ENCODE measurements around the gene DOC2A. TPM values are rescaled to one million over a fixed set of nuclear protein-coding genes. Genes with fewer than 3 reads are reported as not detected.

Gene DOC2A
- total RNA-seq, 1 donor from 2014 or later: 2.2 TPM

GRCh38 chr16:29972992-29973383, 37.8 kb downstream of the DOC2A start:
- Histone ChIP-seq H3K27ac (peak overlapping the region; percentile 80), H3K27me3 (no peaks in the 10 kb centered on the region), H3K36me3 (peaks cover 0 to 23% of the 10 kb centered on the region in 2 donors), H3K4me3 (peak overlapping the region; percentile 58 to 80), H3K4me1 (peaks cover 38% of the 10 kb centered on the region), H3K9me3 (no peaks in the 10 kb centered on the region)
- TF ChIP-seq CTCF (IDR thresholded peaks at IDR 0.05): no peak
- TF ChIP-seq POLR2A (IDR thresholded peaks at IDR 0.05): no peak
- TF ChIP-seq POLR2AphosphoS5 (IDR thresholded peaks at IDR 0.05; ENCODE audit: insufficient read depth in 1 of 2, low read depth in 1 of 2): no peak
- intact Hi-C loops (cut with DNase I): no loop called here
- no peak for DNase-seq (ENCODE audit: extremely low spot score in 2 of 2)

GRCh38 chr16:29972500-29972899, 38.3 kb downstream of the DOC2A start:
- no peak overlapping the region for H3K4me3 ChIP-seq
- intact Hi-C loops (cut with DNase I): no loop called here
- no peaks in the 10 kb centered on the region for H3K9me3 ChIP-seq
- peaks cover 33% of the 10 kb centered on the region for H3K4me1 ChIP-seq
- TF ChIP-seq POLR2A (IDR thresholded peaks at IDR 0.05) (no peak), POLR2AphosphoS5 (IDR thresholded peaks at IDR 0.05; ENCODE audit: insufficient read depth in 1 of 2, low read depth in 1 of 2) (no peak), CTCF (IDR thresholded peaks at IDR 0.05) (no peak)
- no peak for DNase-seq (ENCODE audit: extremely low spot score in 2 of 2)
- H3K27me3 ChIP-seq: no peaks in the 10 kb centered on the region
- no peak overlapping the region for H3K27ac ChIP-seq
- H3K36me3 ChIP-seq: peaks cover 0 to 20% of the 10 kb centered on the region in 2 donors

DNA sequence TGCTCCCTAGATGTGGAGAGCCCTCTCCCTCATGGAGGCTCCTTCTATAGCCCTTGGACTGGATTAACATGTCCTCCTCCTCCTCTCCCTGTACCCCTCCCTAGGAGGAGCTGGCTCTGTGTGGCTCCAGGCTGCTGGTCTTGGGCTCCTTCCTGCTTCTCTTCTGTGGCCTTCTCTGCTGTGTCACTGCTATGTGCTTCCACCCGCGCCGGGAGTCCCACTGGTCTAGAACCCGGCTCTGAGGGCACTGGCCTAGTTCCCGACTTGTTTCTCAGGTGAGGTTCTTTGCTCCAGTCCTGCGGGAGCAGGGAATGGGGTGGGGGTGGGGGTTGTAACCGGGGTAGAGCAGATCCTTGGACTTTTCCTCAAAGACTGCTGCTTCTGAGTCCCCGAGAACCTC, 39.5 kb downstream of the DOC2A start:
- Histone ChIP-seq H3K4me1 (peaks cover 21% of the 10 kb centered on the region), H3K27ac (no peak overlapping the region), H3K9me3 (no peaks in the 10 kb centered on the region), H3K4me3 (no peak overlapping the region), H3K36me3 (peaks cover 0 to 20% of the 10 kb centered on the region in 2 donors), H3K27me3 (no peaks in the 10 kb centered on the region)
- TF ChIP-seq POLR2A (IDR thresholded peaks at IDR 0.05) (no peak), CTCF (IDR thresholded peaks at IDR 0.05) (no peak), POLR2AphosphoS5 (IDR thresholded peaks at IDR 0.05; ENCODE audit: insufficient read depth in 1 of 2, low read depth in 1 of 2) (no peak)
- intact Hi-C loops (cut with DNase I): no loop called here
- no peak for DNase-seq (ENCODE audit: extremely low spot score in 2 of 2)

- Histone ChIP-seq H3K9me3 (no peaks in the 10 kb centered on the region), H3K27me3 (no peaks in the 10 kb centered on the region), H3K4me3 (no peak overlapping the region), H3K27ac (no peak overlapping the region), H3K36me3 (peaks cover 0 to 20% of the 10 kb centered on the region in 2 donors), H3K4me1 (peaks cover 1% of the 10 kb centered on the region)
- DNase-seq (ENCODE audit: extremely low spot score in 2 of 2): no peak
- intact Hi-C loops (cut with DNase I): no loop called here
- TF ChIP-seq POLR2AphosphoS5 (IDR thresholded peaks at IDR 0.05; ENCODE audit: insufficient read depth in 1 of 2, low read depth in 1 of 2) (no peak), POLR2A (IDR thresholded peaks at IDR 0.05) (no peak), CTCF (IDR thresholded peaks at IDR 0.05) (no peak)
Measured at GRCh38 chr16:29968205-29968604, 42.6 kb downstream of the DOC2A start.

- no peaks in the 10 kb centered on the region for H3K27me3 ChIP-seq
- H3K4me1 ChIP-seq: peaks cover 16% of the 10 kb centered on the region
- H3K9me3 ChIP-seq: no peaks in the 10 kb centered on the region
- no peak for DNase-seq (ENCODE audit: extremely low spot score in 2 of 2)
- H3K4me3 ChIP-seq: peak overlapping the region; percentile 68 to 81
- TF ChIP-seq CTCF (IDR thresholded peaks at IDR 0.05) (no peak), POLR2AphosphoS5 (IDR thresholded peaks at IDR 0.05; ENCODE audit: insufficient read depth in 1 of 2, low read depth in 1 of 2) (no peak), POLR2A (IDR thresholded peaks at IDR 0.05) (no peak)
- intact Hi-C loops (cut with DNase I): no loop called here
- H3K36me3 ChIP-seq: peaks cover 0 to 4% of the 10 kb centered on the region in 2 donors
- peak overlapping the region; percentile 94 for H3K27ac ChIP-seq
Measured at GRCh38 chr16:29963021-29963743, 47.6 kb downstream of the DOC2A start.
